Measurements from ENCODE around the gene ARID2. TPM values are rescaled to one million over a fixed set of nuclear protein-coding genes. Genes with fewer than 3 reads are reported as not detected.

The ARID2 gene
- polyA plus RNA-seq, 1 donor from 2014 or later = 20.6 TPM

- Histone ChIP-seq H3K9ac (ENCODE audit: low read length) (no peak overlapping the region), H3K4me3 (ENCODE audit: low read length) (no peak overlapping the region), H3K27me3 (ENCODE audit: insufficient read depth, low read depth, low read length) (no peaks in the 10 kb centered on the region), H2AFZ (ENCODE audit: low read depth, low read length) (no peak overlapping the region), H3K79me2 (replicated peaks; ENCODE audit: insufficient read depth, low read length) (peaks cover 40% of the 10 kb centered on the region), H3F3A (ENCODE audit: insufficient read depth, low read length, poor library complexity, severe bottlenecking) (no peaks in the 10 kb centered on the region), H3K9me3 (ENCODE audit: low read length) (no peaks in the 10 kb centered on the region), H3K36me3 (ENCODE audit: insufficient read depth, low read length) (no peaks in the 10 kb centered on the region), H3K4me2 (ENCODE audit: low read length) (no peak overlapping the region), H4K20me1 (ENCODE audit: insufficient read depth) (no peaks in the 10 kb centered on the region), H3K9me2 (ENCODE audit: insufficient read depth, low read length) (no peaks in the 10 kb centered on the region), H3K27ac (ENCODE audit: low read length) (no peak overlapping the region)
- TF ChIP-seq EZH2 (IDR thresholded peaks at IDR 0.05; ENCODE audit: borderline replicate concordance, insufficient read depth, low read length, poor library complexity, severe bottlenecking) (no peak), REST (IDR thresholded peaks at IDR 0.05; ENCODE audit: borderline replicate concordance) (no peak), RAD21 (conservative IDR thresholded peaks at IDR 0.05) (no peak), TAF1 (IDR thresholded peaks at IDR 0.05; ENCODE audit: low read depth) (no peak), POLR2AphosphoS5 (IDR thresholded peaks at IDR 0.05) (no peak), EP300 (conservative IDR thresholded peaks at IDR 0.05; ENCODE audit: poor library complexity, severe bottlenecking) (no peak), MXI1 (conservative IDR thresholded peaks at IDR 0.05; ENCODE audit: poor library complexity, severe bottlenecking) (no peak), SMC3 (conservative IDR thresholded peaks at IDR 0.05; ENCODE audit: poor library complexity) (no peak), CTCF (IDR thresholded peaks at IDR 0.05; ENCODE audit: poor library complexity, severe bottlenecking) (no peak)
Observed at GRCh38 chr12:45779936-45780335, 50.4 kb downstream of the ARID2 start.

GRCh38 chr12:45781080-45781479 lies 51.6 kb downstream of the ARID2 start:
- H3F3A ChIP-seq (ENCODE audit: insufficient read depth, low read length, poor library complexity, severe bottlenecking) = no peaks in the 10 kb centered on the region
- no peaks in the 10 kb centered on the region for H3K9me3 ChIP-seq (ENCODE audit: low read length)
- H3K79me2 ChIP-seq (replicated peaks; ENCODE audit: insufficient read depth, low read length) = peaks cover 40% of the 10 kb centered on the region
- H3K36me3 ChIP-seq (ENCODE audit: insufficient read depth, low read length) = no peaks in the 10 kb centered on the region
- no peak overlapping the region for H3K4me2 ChIP-seq (ENCODE audit: low read length)
- no peaks in the 10 kb centered on the region for H4K20me1 ChIP-seq (ENCODE audit: insufficient read depth)
- H3K27me3 ChIP-seq (ENCODE audit: insufficient read depth, low read depth, low read length) = no peaks in the 10 kb centered on the region
- TF ChIP-seq TAF1 (IDR thresholded peaks at IDR 0.05; ENCODE audit: low read depth) (no peak), MXI1 (conservative IDR thresholded peaks at IDR 0.05; ENCODE audit: poor library complexity, severe bottlenecking) (no peak), CTCF (IDR thresholded peaks at IDR 0.05; ENCODE audit: poor library complexity, severe bottlenecking) (no peak), REST (IDR thresholded peaks at IDR 0.05; ENCODE audit: borderline replicate concordance) (no peak), EP300 (conservative IDR thresholded peaks at IDR 0.05; ENCODE audit: poor library complexity, severe bottlenecking) (no peak), POLR2AphosphoS5 (IDR thresholded peaks at IDR 0.05) (no peak), SMC3 (conservative IDR thresholded peaks at IDR 0.05; ENCODE audit: poor library complexity) (no peak)
- no peak overlapping the region for H3K27ac ChIP-seq (ENCODE audit: low read length)
- H3K9ac ChIP-seq (ENCODE audit: low read length) = no peak overlapping the region
- no peak overlapping the region for H2AFZ ChIP-seq (ENCODE audit: low read depth, low read length)
- no peak overlapping the region for H3K4me3 ChIP-seq (ENCODE audit: low read length)
- H3K9me2 ChIP-seq (ENCODE audit: insufficient read depth, low read length) = no peaks in the 10 kb centered on the region

Measured in neural cell (in vitro differentiated cells).